ENCODE data around the gene TMEM253.

The TMEM253 gene

DNA sequence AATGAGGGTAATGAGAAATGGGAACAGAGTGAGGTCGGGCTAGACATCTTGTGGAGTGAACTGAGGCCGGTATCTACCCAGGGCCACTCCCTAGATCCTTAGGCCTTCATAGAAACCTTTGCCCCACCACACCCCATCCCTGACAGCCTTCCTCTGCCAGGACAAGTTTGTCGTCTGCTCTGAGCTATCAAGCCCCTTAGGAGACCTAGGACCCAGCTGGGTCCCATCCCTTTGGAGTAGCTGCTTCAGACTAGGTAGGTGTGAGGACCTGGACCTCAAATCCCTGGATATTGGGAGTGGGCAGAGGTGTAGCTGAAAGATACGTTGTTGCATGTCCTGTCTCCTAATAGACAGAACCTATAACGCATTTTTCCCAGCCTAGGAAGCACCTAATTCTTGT lies at the start of gene TMEM253:
Gene TMEM253 (plus strand): TSS at position 136 of the 400 bp plus-strand sequence. CDS start 278 bp downstream, outside the sequence.
- DNase-seq: no peak

DNA sequence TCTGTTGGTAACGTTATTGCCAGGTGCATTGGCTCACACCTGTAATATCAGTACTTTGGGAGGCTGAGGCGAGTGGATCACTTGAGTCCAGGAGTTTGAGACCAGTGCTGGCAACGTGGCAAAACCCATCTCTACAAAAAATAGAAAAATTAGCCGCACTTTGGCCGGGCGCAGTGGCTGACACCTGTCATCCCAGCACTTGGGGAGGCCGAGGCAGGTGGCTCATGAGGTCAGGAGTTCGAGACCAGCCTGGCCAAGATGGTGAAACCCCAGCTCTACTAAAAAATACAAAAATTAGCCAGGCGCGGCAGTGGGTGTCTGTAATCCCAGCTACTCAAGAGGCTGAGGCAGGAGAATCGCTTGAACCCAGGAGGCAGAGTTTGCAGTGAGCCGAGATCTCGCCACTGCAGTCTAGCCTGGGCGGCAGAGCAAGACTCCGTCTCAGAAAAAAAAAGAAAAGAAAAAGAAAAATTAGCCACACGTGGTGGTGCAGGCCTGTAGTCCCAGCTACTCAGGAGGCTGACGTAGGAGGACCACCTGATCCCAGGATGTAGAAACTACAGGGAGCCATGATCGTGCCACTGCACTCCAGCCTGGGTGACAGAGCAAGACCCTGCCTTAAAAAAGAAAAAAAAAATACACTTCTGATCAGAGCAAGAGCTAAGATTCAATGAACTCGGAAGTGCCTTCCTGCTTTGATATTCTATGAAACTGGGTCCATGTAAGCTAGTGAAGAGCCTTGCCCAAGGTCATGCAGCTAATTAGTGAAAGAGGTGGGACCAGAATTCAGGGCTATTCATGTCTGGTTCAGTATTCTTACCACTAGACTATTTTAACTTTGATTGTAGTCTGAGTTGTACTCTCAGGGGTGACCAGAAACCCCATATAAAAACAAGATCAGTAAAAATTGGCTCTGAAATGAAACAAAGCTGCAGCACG lies 47.4 kb upstream of the TMEM253 start:
- no peak for DNase-seq

DNA sequence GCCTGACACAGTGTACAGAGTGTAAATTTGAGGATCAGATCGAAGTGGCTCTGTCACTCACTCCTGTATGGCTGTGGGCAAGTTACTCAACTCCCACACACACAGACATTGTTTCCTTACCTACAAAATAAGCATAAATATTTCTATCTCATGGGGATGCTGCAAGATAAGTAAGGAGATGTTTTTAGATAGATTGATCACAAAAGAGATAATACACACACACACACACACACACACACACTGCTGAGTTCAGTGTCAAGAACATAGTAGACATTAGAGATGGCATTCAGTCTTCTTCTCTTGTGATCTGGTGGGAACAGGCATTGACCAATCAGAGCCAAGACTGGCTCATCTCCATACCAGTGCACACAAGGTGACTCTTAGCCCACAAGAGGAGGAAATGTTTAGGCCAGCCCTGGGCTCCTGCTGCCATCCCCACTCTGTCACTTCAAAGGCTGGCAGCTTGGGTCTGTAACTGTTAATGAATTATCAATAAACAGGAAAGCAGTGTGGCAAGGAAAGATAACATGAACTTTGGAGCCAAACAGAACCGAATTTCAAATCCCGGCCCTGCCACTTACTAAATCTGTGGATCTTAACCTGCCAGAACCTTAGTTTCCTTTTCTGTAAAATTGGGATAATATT lies 46.6 kb upstream of the TMEM253 start:
- DNase-seq: no peak

DNA sequence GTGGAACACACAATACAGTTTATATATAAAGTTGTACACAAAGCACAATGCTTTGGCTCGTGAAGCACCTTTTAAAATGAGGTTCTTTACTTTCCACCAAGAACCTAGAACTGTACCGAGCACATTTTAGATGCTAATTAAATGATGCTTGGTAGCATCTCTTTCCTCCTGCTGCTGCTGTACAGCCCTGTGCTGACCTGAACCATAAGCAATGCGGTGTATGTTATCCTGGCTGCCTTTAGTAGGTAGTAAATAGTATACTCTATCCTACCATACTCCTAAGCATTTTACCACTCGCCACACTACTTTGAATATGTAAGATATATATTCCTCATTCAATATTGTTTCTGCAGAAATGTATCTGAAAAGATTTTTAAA lies 46.1 kb upstream of the TMEM253 start:
- no peak for DNase-seq

DNA sequence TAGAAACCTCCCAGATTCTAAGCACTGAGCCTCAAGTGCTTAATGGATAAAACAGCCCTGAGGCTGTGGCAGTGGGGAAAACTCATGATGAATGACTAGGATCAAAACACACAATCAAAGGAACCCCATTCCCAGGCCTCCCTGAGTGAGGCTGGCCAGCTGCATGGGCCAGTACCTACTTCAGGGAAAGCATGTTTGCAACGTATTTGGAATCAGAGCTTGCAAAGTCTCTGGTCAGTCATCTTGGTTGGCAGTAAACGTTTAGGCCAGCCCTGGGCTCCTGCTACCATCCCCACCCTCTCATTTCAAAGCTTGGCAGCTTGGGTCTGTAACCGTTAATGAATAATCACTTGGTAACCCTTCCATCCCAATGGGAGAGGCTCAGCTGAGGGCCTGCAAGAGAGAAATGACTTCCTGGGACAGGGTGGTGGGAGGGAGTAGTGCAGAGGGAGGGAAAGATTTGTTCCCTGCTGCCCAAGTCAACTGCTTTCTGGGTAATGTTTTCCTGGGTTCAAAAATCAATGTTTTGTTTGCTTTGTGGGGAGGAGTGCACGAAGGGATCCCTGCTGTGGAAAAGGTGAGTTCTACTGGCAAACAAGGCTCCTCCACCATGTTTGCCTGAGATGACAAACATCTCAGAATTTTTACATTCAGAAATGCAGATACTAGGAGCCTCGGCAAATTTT lies 45.3 kb upstream of the TMEM253 start:
- DNase-seq: no peak

DNA sequence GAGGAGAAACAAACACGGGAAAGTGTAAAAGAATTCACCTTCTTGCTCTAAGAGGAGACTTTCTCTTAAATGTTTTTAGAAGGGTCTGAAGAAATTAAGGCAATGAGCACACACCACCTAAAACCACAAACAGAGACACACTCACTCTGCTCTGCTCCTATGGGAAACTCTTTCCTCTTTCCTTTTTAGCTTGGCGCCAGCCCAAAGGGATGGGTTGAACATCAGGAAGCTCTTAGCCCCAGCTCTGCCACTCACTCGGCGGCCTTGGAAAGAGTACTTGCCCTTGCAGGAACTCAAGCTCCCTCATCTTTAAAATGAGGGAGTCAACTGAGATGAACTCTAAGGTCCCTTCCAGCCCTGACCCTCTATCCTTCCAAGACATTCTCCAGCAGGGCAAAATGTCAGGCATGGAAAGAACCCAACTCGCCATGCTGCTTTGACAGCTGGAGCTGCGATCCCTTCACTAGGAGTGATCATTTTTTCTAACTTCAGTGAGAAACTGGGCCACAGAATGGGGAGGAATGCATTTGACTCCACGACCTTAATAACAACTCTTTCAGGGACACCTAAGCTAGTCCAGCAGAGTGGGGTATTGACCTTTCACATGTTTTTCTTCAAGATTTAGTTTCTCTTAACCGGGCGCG lies 44.2 kb upstream of the TMEM253 start:
- no peak for DNase-seq

DNA sequence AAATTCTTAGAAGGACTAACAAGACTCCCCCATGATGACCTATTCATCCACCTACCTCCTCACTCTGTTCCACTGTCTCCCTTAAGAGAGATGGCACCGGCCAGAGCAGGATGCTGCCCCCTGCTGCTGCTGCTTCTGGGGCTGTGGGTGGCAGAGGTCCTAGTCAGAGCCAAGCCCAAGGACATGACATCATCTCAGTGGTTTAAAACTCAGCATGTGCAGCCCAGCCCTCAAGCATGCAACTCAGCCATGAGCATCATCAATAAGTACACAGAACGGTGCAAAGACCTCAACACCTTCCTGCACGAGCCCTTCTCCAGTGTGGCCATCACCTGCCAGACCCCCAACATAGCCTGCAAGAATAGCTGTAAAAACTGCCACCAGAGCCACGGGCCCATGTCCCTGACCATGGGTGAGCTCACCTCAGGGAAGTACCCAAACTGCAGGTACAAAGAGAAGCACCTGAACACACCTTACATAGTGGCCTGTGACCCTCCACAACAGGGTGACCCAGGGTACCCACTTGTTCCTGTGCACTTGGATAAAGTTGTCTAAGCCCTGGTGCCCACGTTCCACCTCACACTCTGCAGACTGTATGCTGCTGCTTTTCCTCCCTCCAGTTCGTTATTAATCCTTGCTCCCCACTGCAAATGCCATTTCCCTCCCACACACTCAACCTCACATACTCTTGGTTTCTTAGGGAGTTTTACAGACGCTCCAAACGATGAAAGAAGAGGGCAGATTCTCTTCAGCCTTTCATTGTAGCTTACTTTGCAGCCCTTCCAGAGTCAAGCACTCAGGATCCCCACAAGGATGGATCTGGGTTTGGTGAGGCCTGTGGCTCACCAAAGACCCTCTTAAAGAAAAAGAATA lies 42.8 kb upstream of the TMEM253 start, which contains the start of gene RNASE8:
Gene RNASE8 (plus strand): TSS at position 20 of the 873 bp plus-strand sequence. CDS start 71 bp downstream, at position 91.
- DNase-seq: no peak

DNA sequence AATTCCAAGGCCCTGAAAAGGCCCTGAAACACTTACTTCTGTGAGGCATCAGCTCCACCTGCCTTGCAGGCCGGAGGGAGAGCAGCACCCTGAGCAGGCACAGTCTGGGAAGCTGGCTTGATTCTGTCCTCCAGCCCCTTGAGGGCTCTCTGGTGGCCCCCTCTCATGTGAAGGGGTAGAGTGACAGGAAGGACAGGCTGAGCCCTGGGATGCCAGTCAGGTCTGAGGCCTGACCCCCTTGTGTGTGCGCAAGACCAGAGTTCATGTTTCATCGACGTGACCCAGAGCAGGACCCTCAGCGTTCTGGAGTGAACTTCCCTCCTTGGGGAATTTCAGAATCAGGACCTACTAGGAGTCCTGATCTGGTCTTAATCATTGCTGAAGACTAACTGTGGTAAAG lies 42.0 kb upstream of the TMEM253 start:
- no peak for DNase-seq

DNA sequence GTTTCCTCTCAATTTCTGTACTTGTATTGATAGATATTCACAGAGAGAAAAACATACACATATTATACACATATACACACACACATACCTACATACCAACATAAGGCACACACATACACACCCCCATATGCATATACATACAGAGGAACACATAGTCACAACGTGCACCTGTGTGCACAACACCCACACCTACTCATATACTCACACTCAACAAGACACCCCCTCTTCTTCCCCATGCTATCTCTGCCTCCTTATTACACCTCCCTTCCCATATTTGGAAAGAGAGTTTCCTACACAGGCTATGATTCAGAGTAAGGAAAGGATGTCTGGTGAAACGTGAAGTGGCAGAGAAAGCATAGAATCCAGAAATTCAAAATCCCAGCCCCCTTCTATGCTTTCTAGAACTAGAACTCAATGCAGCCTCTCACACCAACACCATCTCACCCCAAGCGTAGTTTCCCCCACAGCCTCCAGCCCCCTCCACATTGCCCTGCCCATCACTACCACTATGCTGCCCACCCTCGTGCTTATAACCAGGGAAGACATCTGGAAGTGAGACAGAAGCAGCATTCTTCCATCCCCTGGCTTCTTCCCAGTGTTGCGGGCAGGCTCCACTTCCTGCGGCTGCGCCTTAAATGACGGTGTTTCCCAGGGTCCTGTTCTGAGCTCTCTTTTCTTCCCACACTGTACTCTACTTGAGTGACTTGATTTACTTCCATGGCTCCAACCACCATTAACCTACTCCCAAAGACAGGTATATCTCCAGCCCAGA lies 40.8 kb upstream of the TMEM253 start:
- no peak for DNase-seq

DNA sequence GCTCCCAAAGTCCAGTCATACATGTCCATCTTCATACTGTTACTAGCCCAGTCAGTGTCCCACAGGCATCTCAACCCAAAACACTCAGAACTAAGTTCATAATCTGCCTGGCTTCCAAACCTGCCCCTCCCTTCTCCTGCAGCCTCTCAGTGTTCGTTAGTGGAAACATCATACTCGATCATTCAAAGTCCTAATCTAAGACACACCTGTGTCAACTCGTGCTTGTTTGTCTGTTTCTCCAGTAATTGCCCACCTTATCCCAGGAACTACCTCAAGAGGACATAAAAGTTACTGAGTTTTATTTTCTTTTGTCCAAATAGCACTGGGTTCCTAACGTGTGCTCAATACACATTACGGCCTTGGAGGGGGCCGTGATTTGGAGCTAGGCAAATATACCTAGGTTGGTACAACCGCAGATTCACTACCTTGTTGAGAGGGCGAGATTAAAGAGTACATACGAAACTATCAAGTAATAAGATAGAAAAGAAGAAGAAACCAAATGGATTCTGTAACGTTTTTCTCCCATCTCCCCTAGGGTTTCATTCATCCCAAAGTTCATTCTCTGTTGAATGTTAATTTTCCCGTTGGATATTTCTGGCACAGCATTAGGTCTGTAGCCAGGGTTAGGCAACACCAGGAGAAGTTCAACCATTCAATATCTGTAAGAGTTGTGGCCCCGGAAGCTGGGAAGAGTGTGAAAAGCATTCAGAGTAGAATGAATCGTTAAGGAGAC lies 40.1 kb upstream of the TMEM253 start:
- no peak for DNase-seq

DNA sequence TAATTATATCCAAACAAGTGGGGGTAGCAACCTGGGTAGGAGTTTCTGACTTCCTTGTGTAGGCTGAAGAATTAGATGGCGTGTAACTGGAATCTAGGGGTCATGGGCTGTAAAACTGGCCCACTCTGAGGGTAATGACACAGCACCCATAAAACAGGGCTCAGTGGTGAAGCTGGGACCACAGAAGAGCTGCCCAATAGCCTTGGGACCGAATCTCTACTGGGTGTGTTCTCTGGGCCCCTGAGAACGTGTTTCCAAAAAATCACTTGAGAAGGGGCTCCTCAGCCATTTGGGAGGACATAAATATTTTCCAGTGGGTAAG lies 39.6 kb upstream of the TMEM253 start:
- DNase-seq: no peak

DNA sequence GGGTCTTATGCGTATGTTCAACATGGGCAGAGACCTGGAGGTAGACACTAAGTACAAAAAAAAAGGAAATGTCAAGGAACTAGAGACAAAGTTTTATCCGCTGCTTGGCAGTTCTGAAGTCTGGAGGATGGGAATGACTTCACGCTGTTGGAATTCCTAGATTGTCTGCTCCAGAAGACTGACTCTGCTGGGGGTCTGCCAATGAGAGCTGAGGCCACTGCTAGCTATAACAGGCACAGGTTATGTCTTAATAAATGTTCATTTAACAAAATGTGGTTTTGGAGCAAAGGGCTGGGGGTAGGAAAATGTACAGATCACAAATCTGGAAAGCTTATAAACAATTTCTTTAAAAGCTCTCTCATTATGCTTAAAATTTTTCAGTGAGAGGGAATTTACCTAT lies 37.4 kb upstream of the TMEM253 start:
- DNase-seq: no peak

DNA sequence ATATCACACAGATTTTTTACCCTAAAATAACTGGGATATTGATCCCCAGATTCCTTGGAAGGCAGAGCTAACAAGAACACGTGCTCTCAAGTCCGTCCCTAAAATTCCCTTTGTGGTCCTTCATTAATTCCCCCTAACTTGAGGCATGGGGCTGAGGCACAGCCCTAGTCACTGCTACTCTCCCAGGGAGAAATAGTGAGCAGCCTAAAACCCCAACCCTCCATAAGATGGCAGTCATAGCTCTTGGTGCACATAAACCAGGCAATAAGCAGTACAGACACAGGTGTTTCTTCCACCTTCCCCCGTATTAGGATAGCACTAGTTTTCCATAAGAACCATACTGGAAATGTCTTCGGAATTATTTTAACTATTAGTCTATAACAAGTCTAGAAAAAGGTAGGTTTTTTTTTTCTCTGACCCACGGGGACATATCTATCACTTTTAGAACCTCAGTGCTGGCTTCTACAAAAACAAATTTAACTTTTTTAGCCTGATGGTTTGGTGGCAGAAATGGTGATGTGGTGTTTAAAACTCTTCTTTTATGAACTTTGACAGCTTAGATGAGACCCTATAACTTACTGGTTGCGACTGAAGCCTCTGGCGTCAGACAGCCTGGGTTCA lies 33.9 kb upstream of the TMEM253 start:
- no peak for DNase-seq

DNA sequence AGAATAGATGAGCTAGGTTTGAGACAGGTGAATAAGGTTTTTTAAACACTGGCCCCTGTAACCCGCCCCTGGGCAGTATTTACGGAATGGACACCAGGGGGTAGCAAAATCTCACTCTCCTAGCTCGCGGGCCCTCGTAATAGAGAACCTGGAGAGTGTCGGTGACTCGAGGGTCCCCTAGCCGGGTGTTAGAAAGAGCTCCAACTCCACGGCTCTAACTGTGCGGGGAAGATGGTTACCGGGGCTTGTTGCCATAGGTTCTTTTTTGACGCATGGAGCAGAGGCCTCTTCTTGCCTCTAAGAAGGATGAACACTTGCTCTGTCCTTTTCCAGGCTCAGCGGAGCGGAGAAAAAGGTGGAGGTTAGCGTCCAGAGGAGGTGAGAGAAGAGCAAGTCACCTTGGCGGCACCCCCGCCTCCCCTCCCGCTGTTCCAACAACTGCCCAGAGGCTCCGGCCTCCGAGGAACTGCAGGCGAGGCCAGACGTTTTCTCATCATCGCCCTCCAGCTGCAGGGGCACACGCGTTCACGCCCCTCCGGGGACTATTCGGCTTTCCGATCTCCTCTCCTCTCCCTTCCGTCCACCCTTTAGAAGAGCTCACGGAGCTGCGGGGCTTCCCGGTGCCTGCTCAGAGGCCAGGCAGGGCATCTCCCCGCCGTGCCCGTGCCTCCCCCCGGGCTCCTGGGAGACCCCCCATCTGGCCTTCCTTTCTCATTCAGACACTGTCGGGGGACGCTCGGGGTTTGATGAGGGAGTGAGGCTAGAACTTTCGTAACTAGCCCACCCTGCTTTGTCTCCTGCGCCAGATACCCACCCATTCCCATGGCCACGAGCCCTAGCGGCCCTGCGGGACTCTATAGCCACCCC lies 32.1 kb upstream of the TMEM253 start:
- DNase-seq: no peak

DNA sequence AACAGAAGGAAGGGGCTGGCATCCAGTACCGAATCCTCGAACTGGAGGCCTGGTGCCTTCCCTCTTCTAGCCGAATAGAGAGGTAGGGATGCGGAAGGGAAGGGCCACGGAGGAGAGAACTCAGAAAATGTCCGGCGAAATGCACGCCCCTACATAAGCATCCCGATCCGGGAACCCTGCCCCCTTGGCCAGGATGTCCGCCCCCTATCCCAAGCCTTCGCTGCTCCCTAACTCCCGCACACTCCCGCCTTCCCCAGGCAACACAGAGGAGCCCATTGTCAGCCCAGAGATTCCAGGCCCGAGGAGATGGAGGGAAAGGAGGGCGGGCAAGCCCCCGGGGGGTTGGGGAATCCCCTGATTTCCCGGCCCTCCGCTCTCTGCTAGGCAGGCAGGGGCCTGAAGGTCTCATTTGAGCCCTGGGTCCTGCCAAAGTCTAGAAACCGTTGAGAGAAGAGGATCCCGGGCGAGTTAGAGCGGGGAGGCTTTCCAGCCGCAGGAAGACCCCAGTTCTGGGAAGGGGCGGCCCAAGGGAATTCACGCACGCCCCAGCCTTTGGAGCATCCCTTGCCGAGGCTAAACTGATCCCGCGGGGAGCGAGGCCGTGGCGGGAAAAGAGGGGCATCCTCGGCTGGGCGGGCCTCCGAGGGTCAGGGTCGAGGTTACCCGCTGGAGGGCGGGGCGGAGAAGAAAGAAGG lies 31.3 kb upstream of the TMEM253 start:
- DNase-seq: no peak

DNA sequence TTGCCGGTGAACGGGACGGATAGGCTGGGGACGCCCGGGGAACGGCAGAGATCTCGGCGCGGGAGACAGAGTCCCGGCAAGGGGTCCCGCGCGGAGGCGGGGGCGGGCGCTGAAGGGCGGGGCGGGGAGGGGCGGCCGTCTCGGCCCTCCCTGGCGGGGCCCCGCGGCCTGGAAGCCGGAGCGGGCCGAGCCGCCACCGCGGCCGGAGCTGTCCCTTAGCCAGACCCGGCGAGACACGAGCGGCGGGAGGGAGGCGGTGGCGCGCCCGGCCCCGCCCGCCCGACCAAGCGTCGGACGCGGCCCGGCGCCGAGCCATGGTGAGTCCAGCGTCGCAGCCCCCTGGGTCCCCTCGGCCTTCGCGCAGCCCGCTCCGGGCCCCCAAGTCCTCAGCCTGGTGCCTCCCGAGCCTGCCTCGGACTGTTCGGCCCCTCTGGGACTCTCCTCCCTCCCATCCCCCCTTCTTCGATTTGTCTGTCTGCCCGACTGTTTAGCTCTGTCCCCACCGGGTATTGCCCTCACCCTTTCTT lies 30.7 kb upstream of the TMEM253 start, which contains the start of gene ARHGEF40:
Gene ARHGEF40 (plus strand): TSS at position 222 of the 527 bp plus-strand sequence. CDS start 93 bp downstream, at position 315.
- DNase-seq: no peak

DNA sequence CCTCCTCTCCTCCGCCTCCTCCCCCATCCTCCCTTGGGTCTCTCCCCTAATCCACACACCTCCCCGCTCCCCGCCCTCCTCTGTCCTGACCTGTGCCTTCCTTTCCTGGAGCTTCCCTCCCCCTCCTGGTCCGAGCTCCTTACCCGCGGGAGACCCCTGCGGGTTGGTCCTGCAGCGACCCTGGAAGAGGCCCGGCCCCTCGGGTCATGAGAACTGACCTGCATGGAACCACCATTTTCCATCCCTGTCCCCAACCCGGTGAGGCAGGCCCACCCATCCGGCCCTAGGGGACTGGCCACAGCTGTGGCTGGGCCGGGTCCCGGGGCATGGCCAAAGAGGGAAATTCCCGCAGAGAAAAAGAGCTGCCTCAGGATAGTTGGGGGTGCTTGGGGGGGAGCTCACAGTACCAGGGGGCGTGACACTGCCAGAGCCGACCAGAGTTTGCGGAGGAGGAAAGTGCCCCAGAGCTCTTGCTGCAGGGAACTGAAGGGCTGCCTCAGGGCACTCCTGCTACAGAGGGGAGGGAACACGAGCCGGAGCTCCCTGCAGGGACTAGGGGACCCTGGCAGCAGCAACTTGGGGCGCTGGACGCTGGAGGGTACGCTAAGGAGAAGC lies 30.1 kb upstream of the TMEM253 start:
- DNase-seq: no peak
